HL-60 (cell line): ENCODE measurements around the gene POLK.
"Not testable (repeated sequence)": the region's sequence is repeated elsewhere in the genome, so short reads cannot be mapped to it uniquely, and the experiment has no call there.

Source experiments
- DNase-seq, 2 experiments: peaks; one replicate each; pipeline ENCODE4 v3.0.0-alpha.2; 2010 to 2020; ENCODE audit warnings: low read depth in 1 of 2, low spot score in 1 of 2
- H3K27ac ChIP-seq: fragments of 250-450 bp; sonication (Bioruptor Pico); replicated peaks from 2 replicates; pipeline ENCODE4 v1.5.1; 2020; ENCODE audit warnings: mild to moderate bottlenecking, moderate library complexity
- H3K27me3 ChIP-seq: fragments of 250-450 bp; sonication (Bioruptor Pico); 2 replicates; pipeline ENCODE4 v1.5.1; 2021; ENCODE audit warnings: mild to moderate bottlenecking, moderate library complexity; ENCODE audit not compliant: insufficient read depth, poor library complexity, severe bottlenecking
- H3K4me3 ChIP-seq: replicated peaks from 2 replicates; pipeline ENCODE4 v1.5.1; 2011; ENCODE audit warnings: mild to moderate bottlenecking, control low read depth, low read length; ENCODE audit not compliant: insufficient read depth
- GABPA ChIP-seq: IDR thresholded peaks from 2 replicates; pipeline ENCODE4 v1.6.1; 2012; ENCODE audit warnings: low read depth
- POLR2AphosphoS5 ChIP-seq: IDR thresholded peaks from 2 replicates; pipeline ENCODE4 v1.6.1; 2012; ENCODE audit warnings: low read depth
- SPI1 ChIP-seq: IDR thresholded peaks from 2 replicates; pipeline ENCODE4 v1.6.1; 2012; ENCODE audit warnings: low read depth, mild to moderate bottlenecking, borderline replicate concordance
- TF ChIP-seq, protein P1 (sequence below): IDR thresholded peaks from 2 replicates; pipeline ENCODE4 v1.6.1; 2012; ENCODE audit warnings: low read depth; ENCODE audit not compliant: insufficient replicate concordance
- TF ChIP-seq, protein P2 (sequence below): IDR thresholded peaks from one replicate; pipeline ENCODE4 v1.5.1; 2011; ENCODE audit warnings: low read length, control low read depth, inconsistent platforms; ENCODE audit not compliant: insufficient read depth

Gene POLK

DNA sequence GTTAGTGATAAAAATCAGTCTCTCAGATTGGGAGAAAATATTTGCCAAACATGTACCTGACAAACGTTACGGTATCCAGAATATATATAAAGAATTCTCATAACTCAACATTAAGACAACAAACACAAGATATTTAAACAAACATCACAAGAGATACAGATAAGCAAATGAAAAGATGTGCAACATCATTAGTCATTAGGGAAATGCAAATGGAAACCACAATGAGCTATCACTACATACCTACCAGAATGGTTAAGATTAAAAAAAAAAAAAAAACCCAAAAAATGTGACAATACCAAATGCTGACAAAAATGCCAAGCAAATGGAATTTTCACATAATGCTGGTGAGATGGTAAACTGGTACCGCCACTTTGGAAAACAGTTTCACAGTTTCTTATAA is 15.7 kb upstream of the POLK start:
- H3K27me3 ChIP-seq, result no peaks in the 10 kb centered on the region
- TF ChIP-seq GABPA (no peak), SPI1 (no peak), POLR2AphosphoS5 (no peak)
- TF ChIP-seq, protein P1, sequence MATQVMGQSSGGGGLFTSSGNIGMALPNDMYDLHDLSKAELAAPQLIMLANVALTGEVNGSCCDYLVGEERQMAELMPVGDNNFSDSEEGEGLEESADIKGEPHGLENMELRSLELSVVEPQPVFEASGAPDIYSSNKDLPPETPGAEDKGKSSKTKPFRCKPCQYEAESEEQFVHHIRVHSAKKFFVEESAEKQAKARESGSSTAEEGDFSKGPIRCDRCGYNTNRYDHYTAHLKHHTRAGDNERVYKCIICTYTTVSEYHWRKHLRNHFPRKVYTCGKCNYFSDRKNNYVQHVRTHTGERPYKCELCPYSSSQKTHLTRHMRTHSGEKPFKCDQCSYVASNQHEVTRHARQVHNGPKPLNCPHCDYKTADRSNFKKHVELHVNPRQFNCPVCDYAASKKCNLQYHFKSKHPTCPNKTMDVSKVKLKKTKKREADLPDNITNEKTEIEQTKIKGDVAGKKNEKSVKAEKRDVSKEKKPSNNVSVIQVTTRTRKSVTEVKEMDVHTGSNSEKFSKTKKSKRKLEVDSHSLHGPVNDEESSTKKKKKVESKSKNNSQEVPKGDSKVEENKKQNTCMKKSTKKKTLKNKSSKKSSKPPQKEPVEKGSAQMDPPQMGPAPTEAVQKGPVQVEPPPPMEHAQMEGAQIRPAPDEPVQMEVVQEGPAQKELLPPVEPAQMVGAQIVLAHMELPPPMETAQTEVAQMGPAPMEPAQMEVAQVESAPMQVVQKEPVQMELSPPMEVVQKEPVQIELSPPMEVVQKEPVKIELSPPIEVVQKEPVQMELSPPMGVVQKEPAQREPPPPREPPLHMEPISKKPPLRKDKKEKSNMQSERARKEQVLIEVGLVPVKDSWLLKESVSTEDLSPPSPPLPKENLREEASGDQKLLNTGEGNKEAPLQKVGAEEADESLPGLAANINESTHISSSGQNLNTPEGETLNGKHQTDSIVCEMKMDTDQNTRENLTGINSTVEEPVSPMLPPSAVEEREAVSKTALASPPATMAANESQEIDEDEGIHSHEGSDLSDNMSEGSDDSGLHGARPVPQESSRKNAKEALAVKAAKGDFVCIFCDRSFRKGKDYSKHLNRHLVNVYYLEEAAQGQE, result no peak
- TF ChIP-seq, protein P2, sequence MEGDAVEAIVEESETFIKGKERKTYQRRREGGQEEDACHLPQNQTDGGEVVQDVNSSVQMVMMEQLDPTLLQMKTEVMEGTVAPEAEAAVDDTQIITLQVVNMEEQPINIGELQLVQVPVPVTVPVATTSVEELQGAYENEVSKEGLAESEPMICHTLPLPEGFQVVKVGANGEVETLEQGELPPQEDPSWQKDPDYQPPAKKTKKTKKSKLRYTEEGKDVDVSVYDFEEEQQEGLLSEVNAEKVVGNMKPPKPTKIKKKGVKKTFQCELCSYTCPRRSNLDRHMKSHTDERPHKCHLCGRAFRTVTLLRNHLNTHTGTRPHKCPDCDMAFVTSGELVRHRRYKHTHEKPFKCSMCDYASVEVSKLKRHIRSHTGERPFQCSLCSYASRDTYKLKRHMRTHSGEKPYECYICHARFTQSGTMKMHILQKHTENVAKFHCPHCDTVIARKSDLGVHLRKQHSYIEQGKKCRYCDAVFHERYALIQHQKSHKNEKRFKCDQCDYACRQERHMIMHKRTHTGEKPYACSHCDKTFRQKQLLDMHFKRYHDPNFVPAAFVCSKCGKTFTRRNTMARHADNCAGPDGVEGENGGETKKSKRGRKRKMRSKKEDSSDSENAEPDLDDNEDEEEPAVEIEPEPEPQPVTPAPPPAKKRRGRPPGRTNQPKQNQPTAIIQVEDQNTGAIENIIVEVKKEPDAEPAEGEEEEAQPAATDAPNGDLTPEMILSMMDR, result no peak
- no peak overlapping the region for H3K4me3 ChIP-seq
- no peak for DNase-seq
- no peak overlapping the region for H3K27ac ChIP-seq

- Histone ChIP-seq H3K4me3 (no peak overlapping the region), H3K27me3 (no peaks in the 10 kb centered on the region), H3K27ac (no peak overlapping the region)
- DNase-seq, result no peak
- TF ChIP-seq, protein P1, result no peak
- TF ChIP-seq, protein P2, result no peak
- TF ChIP-seq GABPA, result no peak
- TF ChIP-seq SPI1, result no peak
- TF ChIP-seq POLR2AphosphoS5, result no peak
Observed at GRCh38 chr5:75498208-75498777, 13.4 kb upstream of the POLK start.

GRCh38 chr5:75498875-75499274 is 12.8 kb upstream of the POLK start:
- H3K4me3 ChIP-seq, H3K27ac ChIP-seq, H3K27me3 ChIP-seq, DNase-seq: not testable (repeated sequence)

DNA sequence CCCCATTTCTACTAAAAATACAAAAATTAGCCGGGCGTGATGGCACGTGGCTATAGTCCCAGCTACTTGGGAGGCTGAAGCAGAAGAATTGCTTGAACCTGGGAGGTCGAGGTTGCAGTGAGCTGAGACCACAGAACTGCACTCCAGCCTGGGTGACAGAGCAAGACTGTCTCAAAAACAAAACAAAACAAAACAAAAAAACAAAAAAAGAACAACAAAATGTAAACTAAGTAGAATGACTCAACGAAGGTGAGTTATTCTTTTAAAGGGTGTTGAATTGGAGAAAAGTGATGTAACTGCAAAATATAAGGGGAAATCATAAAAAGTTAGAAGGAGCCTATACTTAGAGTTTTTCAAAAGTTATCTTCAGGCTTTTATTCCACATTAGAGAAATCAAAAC is 6.6 kb upstream of the POLK start:
- not testable (repeated sequence) for H3K27ac ChIP-seq, DNase-seq, H3K4me3 ChIP-seq, H3K27me3 ChIP-seq

DNA sequence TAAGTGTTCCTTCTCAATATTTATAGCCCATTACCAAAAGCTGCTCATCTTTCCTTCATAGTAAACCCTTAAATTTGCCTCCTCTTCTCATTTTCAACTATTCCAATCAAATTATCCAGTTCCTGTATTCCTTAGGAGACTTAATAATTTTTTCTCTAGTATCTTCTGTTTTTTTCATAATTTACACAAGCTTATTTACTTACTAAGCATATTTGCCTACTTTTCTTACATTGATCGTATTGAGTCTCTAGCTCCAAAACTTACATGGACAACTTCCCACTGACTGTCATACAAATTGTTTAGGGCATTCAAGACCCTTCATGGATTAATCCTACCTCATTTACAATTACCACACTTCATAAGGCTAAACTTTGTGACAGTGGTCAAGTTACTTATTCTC is 3.9 kb upstream of the POLK start:
- no peak overlapping the region for H3K27ac ChIP-seq
- no peak for TF ChIP-seq GABPA
- TF ChIP-seq POLR2AphosphoS5, result no peak
- TF ChIP-seq, protein P1, result no peak
- TF ChIP-seq, protein P2, result no peak
- no peak for DNase-seq
- H3K4me3 ChIP-seq, result no peak overlapping the region
- no peaks in the 10 kb centered on the region for H3K27me3 ChIP-seq
